Right hindlimb (tissue), 1 donor: ENCODE results near the gene OTOF.
A peak's percentile ranks its signal among the peaks of the same experiment; 100 is the strongest.
"Not testable (repeated sequence)": the region's sequence is repeated elsewhere in the genome, so short reads cannot be mapped to it uniquely, and the experiment has no call there.

Experiments
- DNase-seq: peaks from one replicate; pipeline ENCODE4 v3.0.0-alpha.2; 2018

Gene OTOF

GRCh38 chr2:26479131-26479788 lies 1.3 kb upstream of the OTOF start:
- DNase-seq = no peak

- peak; percentile 55 for DNase-seq
These were observed 442 bp upstream of the OTOF start for GRCh38 chr2:26478366-26478765.

GRCh38 chr2:26477126-26477910 lies 606 bp downstream of the OTOF start:
- DNase-seq = no peak

- no peak for DNase-seq
These were observed 2.0 kb downstream of the OTOF start for GRCh38 chr2:26475832-26476501.

- DNase-seq = no peak
These were observed 2.9 kb downstream of the OTOF start for GRCh38 chr2:26475037-26475436.

GRCh38 chr2:26474261-26474785 lies 3.6 kb downstream of the OTOF start:
- DNase-seq = no peak

GRCh38 chr2:26473796-26474195 lies 4.1 kb downstream of the OTOF start:
- no peak for DNase-seq

GRCh38 chr2:26472821-26473655 lies 4.9 kb downstream of the OTOF start:
- DNase-seq = no peak

GRCh38 chr2:26471766-26472706 lies 5.9 kb downstream of the OTOF start:
- no peak for DNase-seq

GRCh38 chr2:26471289-26471688 lies 6.6 kb downstream of the OTOF start:
- DNase-seq = no peak

- no peak for DNase-seq
These were observed 7.2 kb downstream of the OTOF start for GRCh38 chr2:26470601-26471260.

- no peak for DNase-seq
These were observed 8.0 kb downstream of the OTOF start for GRCh38 chr2:26469955-26470354.

- no peak for DNase-seq
These were observed 8.7 kb downstream of the OTOF start for GRCh38 chr2:26469092-26469710.

GRCh38 chr2:26468544-26468943 lies 9.4 kb downstream of the OTOF start:
- not testable (repeated sequence) for DNase-seq

- DNase-seq = no peak
These were observed 11.1 kb downstream of the OTOF start for GRCh38 chr2:26466662-26467310.

GRCh38 chr2:26465981-26466471 lies 11.9 kb downstream of the OTOF start:
- no peak for DNase-seq

GRCh38 chr2:26465266-26465925 lies 12.5 kb downstream of the OTOF start:
- DNase-seq = no peak

GRCh38 chr2:26464390-26465265 lies 13.3 kb downstream of the OTOF start:
- peak; percentile 18 for DNase-seq
